Measurements from ENCODE around the gene GSE1. TPM values are rescaled to one million over a fixed set of nuclear protein-coding genes. Genes with fewer than 3 reads are reported as not detected.

Gene GSE1
- total and polyA plus RNA-seq, 4 donors, result 3.9 to 111 (median 35.7) TPM

DNA sequence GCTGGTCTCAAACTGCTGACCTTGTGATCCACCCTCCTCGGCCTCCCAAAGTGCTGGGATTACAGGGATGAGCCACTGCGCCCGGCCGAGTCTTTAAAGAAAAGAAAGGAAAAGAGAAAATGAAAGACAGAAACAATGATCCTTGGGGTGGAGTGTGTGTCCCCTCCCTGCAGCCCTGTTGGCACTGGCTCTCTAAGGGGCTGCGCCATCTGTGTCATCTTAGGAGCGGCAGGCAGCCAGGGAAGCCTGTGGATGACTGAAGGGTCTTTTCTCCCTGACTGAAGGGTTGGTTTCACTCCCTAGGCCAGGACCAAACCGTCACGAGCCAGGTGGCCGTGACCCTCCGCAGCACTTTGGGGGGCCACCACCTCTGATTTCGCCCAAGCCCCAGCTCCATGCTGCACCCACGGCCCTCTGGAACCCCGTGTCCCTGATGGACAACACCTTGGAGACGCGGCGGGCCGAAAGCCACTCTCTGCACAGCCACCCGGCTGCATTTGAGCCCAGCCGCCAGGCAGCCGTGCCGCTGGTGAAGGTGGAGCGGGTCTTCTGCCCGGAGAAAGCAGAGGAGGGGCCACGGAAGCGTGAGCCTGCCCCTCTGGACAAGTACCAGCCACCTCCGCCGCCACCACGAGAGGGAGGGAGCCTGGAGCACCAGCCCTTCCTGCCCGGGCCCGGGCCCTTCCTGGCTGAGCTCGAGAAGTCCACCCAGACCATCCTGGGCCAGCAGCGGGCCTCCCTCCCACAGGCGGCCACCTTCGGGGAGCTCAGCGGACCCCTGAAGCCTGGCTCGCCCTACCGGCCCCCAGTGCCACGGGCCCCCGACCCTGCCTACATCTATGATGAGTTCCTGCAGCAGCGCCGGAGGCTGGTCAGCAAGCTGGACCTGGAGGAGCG is 48.0 kb downstream of the GSE1 start:
- H3K4me1 ChIP-seq (ENCODE audit: control insufficient read depth in 1 of 2, insufficient read depth in 2 of 2, low read length in 2 of 2), result no peaks in the 10 kb centered on the region
- H3K9me3 ChIP-seq (ENCODE audit: control insufficient read depth, low read length), result no peaks in the 10 kb centered on the region
- WGBS, 2 donors, result 96% methylated on average over 42 of the region's 42 CpGs
- no peak overlapping the region for H3K27ac ChIP-seq (ENCODE audit: low read depth in 1 of 2, low read length in 2 of 2)
- intact Hi-C loops (cut with DNase I), result no loop called here
- no peak overlapping the region for H3K4me3 ChIP-seq (ENCODE audit: low read length in 2 of 2)
- H3K27me3 ChIP-seq (ENCODE audit: control insufficient read depth in 1 of 2, insufficient read depth in 2 of 2, low read length in 1 of 2), result no peaks in the 10 kb centered on the region
- H3K36me3 ChIP-seq (ENCODE audit: control insufficient read depth in 1 of 2, insufficient read depth in 2 of 2, low read length in 1 of 2), result peaks cover 0 to 24% of the 10 kb centered on the region in 2 donors
- DNase-seq (peak in 1 of 2 donors; percentile 40), ATAC-seq (ENCODE audit: low FRiP score) (no peak)

DNA sequence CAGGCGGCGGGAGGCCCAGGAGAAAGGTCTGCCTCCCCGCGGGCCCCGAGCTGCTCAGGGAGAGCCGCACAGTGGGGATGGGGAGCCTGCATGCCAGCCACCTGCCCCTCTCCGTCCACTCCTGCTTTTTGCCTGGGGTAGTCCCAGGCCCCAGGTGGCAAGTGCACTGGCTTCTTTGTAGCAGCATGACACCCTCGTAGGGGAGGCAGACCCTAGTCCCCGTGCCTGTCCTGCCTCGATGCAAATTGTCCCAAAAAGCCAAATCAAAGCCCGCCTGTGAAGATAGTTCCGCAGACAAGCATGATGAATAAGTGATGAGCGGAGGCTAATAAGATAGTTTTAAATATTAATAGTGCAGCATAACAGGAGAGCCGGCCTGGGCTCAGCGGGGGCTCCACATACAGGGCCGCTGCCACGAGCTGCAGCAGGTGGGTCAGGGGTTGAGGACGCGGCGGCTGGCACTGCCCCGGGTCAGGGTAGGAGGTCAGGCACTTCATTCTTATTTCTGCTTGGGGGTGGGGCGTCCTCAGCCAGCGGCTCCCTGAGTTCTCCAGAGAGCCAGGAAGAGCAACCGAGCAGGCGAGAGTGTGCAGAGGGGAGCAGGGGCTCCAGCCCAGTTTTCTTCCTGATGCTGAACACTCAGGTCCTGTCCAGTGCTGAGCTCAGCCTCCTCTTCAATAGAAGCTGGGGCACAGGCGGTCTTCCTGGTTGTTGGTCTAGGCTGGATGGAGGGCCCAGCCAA is 48.8 kb downstream of the GSE1 start:
- H3K27me3 ChIP-seq (ENCODE audit: control insufficient read depth in 1 of 2, insufficient read depth in 2 of 2, low read length in 1 of 2), result no peaks in the 10 kb centered on the region
- no peaks in the 10 kb centered on the region for H3K4me1 ChIP-seq (ENCODE audit: control insufficient read depth in 1 of 2, insufficient read depth in 2 of 2, low read length in 2 of 2)
- H3K27ac ChIP-seq (ENCODE audit: low read depth in 1 of 2, low read length in 2 of 2), result no peak overlapping the region
- ATAC-seq (ENCODE audit: low FRiP score), result no peak
- H3K9me3 ChIP-seq (ENCODE audit: control insufficient read depth, low read length), result no peaks in the 10 kb centered on the region
- 93 to 96% methylated on average over 26 of the region's 26 CpGs for WGBS, 2 donors
- intact Hi-C loops (cut with DNase I), result no loop called here
- peak in 1 of 2 donors; percentile 32 for DNase-seq
- H3K4me3 ChIP-seq (ENCODE audit: low read length in 2 of 2), result no peak overlapping the region
- H3K36me3 ChIP-seq (ENCODE audit: control insufficient read depth in 1 of 2, insufficient read depth in 2 of 2, low read length in 1 of 2), result peaks cover 0 to 25% of the 10 kb centered on the region in 2 donors

GRCh38 chr16:85662482-85662812 is 49.3 kb downstream of the GSE1 start:
- ATAC-seq (ENCODE audit: low FRiP score), result no peak
- Histone ChIP-seq H3K4me1 (ENCODE audit: control insufficient read depth in 1 of 2, insufficient read depth in 2 of 2, low read length in 2 of 2) (no peaks in the 10 kb centered on the region), H3K36me3 (ENCODE audit: control insufficient read depth in 1 of 2, insufficient read depth in 2 of 2, low read length in 1 of 2) (peaks cover 0 to 23% of the 10 kb centered on the region in 2 donors), H3K9me3 (ENCODE audit: control insufficient read depth, low read length) (no peaks in the 10 kb centered on the region), H3K27ac (ENCODE audit: low read depth in 1 of 2, low read length in 2 of 2) (no peak overlapping the region), H3K27me3 (ENCODE audit: control insufficient read depth in 1 of 2, insufficient read depth in 2 of 2, low read length in 1 of 2) (no peaks in the 10 kb centered on the region), H3K4me3 (ENCODE audit: low read length in 2 of 2) (no peak overlapping the region)
- WGBS, 2 donors, result 93 to 98% methylated on average over 3 of the region's 3 CpGs
- DNase-seq, result peak in 1 of 2 donors; percentile 19
- intact Hi-C loops (cut with DNase I), result no loop called here

DNA sequence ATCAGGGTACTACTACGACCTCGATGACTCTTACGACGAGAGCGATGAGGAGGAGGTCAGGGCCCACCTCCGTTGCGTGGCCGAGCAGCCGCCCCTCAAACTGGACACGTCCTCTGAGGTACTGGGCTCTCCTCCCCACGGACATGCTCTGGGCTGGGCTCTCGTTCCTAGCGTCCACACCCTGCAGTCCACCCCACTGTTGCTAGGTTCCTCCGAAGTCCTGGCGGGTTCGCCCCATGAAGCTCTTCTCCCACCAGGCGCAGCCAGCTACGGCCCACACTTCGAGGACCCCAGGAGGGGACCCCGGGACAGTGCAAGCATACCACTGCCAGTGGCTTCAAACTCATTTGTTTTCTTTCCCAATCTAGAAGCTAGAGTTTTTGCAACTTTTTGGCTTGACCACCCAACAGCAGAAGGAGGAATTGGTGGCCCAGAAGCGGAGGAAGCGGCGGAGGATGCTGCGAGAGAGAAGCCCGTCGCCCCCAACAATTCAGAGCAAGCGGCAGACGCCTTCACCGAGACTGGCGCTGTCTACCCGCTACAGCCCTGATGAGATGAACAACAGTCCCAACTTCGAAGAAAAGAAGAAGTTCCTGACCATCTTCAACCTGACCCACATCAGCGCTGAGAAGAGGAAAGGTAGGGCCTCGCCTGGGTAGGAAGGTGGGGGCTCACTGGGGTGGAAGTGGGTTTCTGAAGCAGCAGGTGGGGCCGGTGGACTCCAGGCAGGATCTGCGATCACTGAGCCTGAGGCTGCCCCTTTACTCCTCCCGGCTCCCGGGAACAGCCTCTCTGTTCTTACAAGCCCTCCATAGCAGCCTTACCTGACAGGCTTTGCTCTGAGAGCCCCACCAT is 50.1 kb downstream of the GSE1 start:
- Histone ChIP-seq H3K27me3 (ENCODE audit: control insufficient read depth in 1 of 2, insufficient read depth in 2 of 2, low read length in 1 of 2) (no peaks in the 10 kb centered on the region), H3K4me3 (ENCODE audit: low read length in 2 of 2) (no peak overlapping the region), H3K4me1 (ENCODE audit: control insufficient read depth in 1 of 2, insufficient read depth in 2 of 2, low read length in 2 of 2) (no peaks in the 10 kb centered on the region), H3K36me3 (ENCODE audit: control insufficient read depth in 1 of 2, insufficient read depth in 2 of 2, low read length in 1 of 2) (peaks cover 0 to 27% of the 10 kb centered on the region in 2 donors), H3K9me3 (ENCODE audit: control insufficient read depth, low read length) (no peaks in the 10 kb centered on the region), H3K27ac (ENCODE audit: low read depth in 1 of 2, low read length in 2 of 2) (no peak overlapping the region)
- DNase-seq (peak in 1 of 2 donors; percentile 34), ATAC-seq (ENCODE audit: low FRiP score) (no peak)
- 96 to 97% methylated on average over 38 of the region's 38 CpGs for WGBS, 2 donors
- intact Hi-C loops (cut with DNase I), result no loop called here

DNA sequence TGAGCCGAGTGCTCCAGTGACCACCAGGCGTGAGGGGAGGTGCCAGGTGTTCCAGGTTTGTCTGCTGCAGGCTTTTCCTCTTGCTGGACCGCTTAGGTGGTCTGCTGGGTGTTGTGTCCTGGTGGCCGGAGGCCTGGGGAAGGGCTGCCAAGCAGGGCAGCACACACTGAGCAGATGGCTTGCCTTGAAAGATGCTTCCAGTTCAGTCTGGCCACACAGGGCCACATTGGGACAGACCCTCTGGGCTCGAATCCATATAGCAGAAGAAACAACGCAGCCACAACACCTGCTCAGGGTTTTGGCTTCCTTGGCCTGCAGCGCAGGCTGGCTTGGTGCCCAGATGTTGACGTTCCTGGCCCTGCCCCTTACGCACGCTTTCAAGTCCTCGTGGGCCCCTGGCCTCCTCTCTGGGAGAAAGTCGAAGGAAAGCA is 50.8 kb downstream of the GSE1 start:
- no peaks in the 10 kb centered on the region for H3K27me3 ChIP-seq (ENCODE audit: control insufficient read depth in 1 of 2, insufficient read depth in 2 of 2, low read length in 1 of 2)
- 83% methylated on average over 12 of the region's 12 CpGs for WGBS, 2 donors
- DNase-seq, result peak in 1 of 2 donors; percentile 33
- H3K4me1 ChIP-seq (ENCODE audit: control insufficient read depth in 1 of 2, insufficient read depth in 2 of 2, low read length in 2 of 2), result no peaks in the 10 kb centered on the region
- H3K9me3 ChIP-seq (ENCODE audit: control insufficient read depth, low read length), result no peaks in the 10 kb centered on the region
- intact Hi-C loops (cut with DNase I), result no loop called here
- no peak overlapping the region for H3K4me3 ChIP-seq (ENCODE audit: low read length in 2 of 2)
- no peak overlapping the region for H3K27ac ChIP-seq (ENCODE audit: low read depth in 1 of 2, low read length in 2 of 2)
- ATAC-seq (ENCODE audit: low FRiP score), result no peak
- peaks cover 0 to 25% of the 10 kb centered on the region in 2 donors for H3K36me3 ChIP-seq (ENCODE audit: control insufficient read depth in 1 of 2, insufficient read depth in 2 of 2, low read length in 1 of 2)

DNA sequence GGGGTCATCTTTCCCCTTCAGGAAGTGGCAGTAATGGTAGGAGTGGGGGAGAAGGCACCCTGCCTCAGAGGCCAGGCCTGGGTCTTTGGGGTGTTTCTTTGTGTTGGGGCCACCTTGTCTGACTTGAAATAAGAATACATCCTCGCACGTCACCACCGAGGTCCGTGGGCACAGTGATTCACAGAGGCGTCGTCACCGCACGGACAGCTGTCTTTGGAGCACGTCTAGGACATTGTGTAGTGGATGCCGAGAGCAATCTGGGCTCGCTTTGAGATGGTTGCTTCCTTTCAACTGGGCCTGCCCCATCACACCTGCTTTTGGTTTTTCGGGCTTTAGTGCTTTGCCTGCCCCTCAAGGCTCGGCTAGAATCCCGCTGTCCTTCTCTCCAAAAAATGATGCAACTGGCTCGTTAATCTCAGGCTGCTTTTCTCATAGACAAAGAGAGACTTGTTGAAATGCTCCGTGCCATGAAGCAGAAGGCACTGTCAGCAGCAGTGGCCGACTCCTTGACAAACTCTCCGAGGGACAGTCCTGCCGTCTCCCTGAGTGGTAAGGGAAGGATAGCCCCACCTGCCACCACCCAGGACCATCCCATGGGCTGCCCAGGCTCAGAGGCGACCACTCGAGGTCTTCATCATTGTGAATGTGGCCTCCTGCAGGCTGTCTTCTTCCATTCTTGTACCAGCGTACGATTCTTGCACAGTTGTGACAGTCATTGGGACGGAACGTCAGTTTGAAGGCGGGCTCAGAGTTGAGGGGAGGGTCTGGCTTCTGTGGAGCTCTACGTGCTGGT is 51.7 kb downstream of the GSE1 start:
- Histone ChIP-seq H3K27me3 (ENCODE audit: control insufficient read depth in 1 of 2, insufficient read depth in 2 of 2, low read length in 1 of 2) (no peaks in the 10 kb centered on the region), H3K9me3 (ENCODE audit: control insufficient read depth, low read length) (no peaks in the 10 kb centered on the region), H3K36me3 (ENCODE audit: control insufficient read depth in 1 of 2, insufficient read depth in 2 of 2, low read length in 1 of 2) (peaks cover 0 to 27% of the 10 kb centered on the region in 2 donors), H3K27ac (ENCODE audit: low read depth in 1 of 2, low read length in 2 of 2) (no peak overlapping the region), H3K4me3 (ENCODE audit: low read length in 2 of 2) (no peak overlapping the region), H3K4me1 (ENCODE audit: control insufficient read depth in 1 of 2, insufficient read depth in 2 of 2, low read length in 2 of 2) (no peaks in the 10 kb centered on the region)
- intact Hi-C loops (cut with DNase I), result no loop called here
- no peak for ATAC-seq (ENCODE audit: low FRiP score)
- DNase-seq, result peak in 1 of 2 donors; percentile 34
- 96 to 97% methylated on average over 27 of the region's 27 CpGs for WGBS, 2 donors

DNA sequence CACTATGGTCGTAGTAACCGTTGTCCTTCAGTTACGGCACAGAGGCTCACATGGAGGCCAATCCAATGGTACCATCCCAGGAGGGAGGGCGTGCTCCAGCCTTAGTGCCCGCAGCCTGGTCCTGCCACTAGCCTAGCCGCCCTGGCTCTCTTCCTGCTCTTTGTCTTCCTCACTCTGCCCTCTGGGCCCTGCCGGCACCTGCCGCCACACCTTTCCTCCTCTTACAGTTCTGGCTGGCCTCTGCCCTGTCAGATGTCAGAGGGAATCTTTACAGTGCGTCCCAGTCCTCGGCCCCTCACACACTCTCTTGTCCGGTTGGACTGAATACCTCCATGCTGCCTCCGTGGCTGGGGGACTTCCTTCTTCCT is 52.2 kb downstream of the GSE1 start:
- Histone ChIP-seq H3K9me3 (ENCODE audit: control insufficient read depth, low read length) (no peaks in the 10 kb centered on the region), H3K27me3 (ENCODE audit: control insufficient read depth in 1 of 2, insufficient read depth in 2 of 2, low read length in 1 of 2) (no peaks in the 10 kb centered on the region), H3K27ac (ENCODE audit: low read depth in 1 of 2, low read length in 2 of 2) (no peak overlapping the region), H3K4me3 (ENCODE audit: low read length in 2 of 2) (no peak overlapping the region), H3K36me3 (ENCODE audit: control insufficient read depth in 1 of 2, insufficient read depth in 2 of 2, low read length in 1 of 2) (peaks cover 0 to 27% of the 10 kb centered on the region in 2 donors), H3K4me1 (ENCODE audit: control insufficient read depth in 1 of 2, insufficient read depth in 2 of 2, low read length in 2 of 2) (no peaks in the 10 kb centered on the region)
- 94 to 96% methylated on average over 12 of the region's 12 CpGs for WGBS, 2 donors
- intact Hi-C loops (cut with DNase I), result no loop called here
- no peak for DNase-seq
- ATAC-seq (ENCODE audit: low FRiP score), result no peak

DNA sequence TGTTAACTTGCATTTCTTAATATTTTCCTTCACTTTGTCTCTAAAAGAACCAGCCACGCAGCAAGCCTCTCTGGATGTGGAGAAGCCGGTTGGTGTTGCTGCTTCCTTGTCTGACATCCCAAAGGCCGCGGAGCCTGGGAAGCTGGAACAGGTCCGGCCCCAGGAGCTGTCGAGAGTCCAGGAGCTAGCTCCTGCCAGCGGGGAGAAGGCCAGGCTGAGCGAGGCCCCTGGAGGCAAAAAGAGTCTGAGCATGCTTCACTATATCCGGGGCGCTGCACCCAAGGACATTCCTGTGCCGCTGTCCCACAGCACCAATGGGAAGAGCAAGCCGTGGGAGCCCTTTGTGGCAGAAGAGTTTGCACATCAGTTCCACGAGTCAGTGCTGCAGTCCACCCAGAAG is 52.8 kb downstream of the GSE1 start:
- ATAC-seq (ENCODE audit: low FRiP score) (no peak), DNase-seq (peak in 1 of 2 donors; percentile 38)
- no peak overlapping the region for H3K4me3 ChIP-seq (ENCODE audit: low read length in 2 of 2)
- H3K4me1 ChIP-seq (ENCODE audit: control insufficient read depth in 1 of 2, insufficient read depth in 2 of 2, low read length in 2 of 2), result no peaks in the 10 kb centered on the region
- H3K27ac ChIP-seq (ENCODE audit: low read depth in 1 of 2, low read length in 2 of 2), result no peak overlapping the region
- H3K36me3 ChIP-seq (ENCODE audit: control insufficient read depth in 1 of 2, insufficient read depth in 2 of 2, low read length in 1 of 2), result peaks cover 0 to 26% of the 10 kb centered on the region in 2 donors
- WGBS, 2 donors, result 83 to 88% methylated on average over 13 of the region's 13 CpGs
- H3K9me3 ChIP-seq (ENCODE audit: control insufficient read depth, low read length), result no peaks in the 10 kb centered on the region
- intact Hi-C loops (cut with DNase I), result no loop called here
- no peaks in the 10 kb centered on the region for H3K27me3 ChIP-seq (ENCODE audit: control insufficient read depth in 1 of 2, insufficient read depth in 2 of 2, low read length in 1 of 2)

Measured in aorta (tissue), 5 donors.